Endodermal cell (in vitro differentiated cells): ENCODE measurements around the gene NRXN2. TPM values are rescaled to one million over a fixed set of nuclear protein-coding genes. Genes with fewer than 3 reads are reported as not detected.

Experiments used
- DNase-seq: peaks from one replicate; pipeline ENCODE4 v3.0.0-alpha.2; 2017
- H3K27ac ChIP-seq: 2 replicates; pipeline ENCODE4 v1.5.1; 2013; ENCODE audit warnings: mild to moderate bottlenecking, low read depth, low read length, moderate library complexity
- H3K27me3 ChIP-seq: 2 replicates; pipeline ENCODE4 v1.6.1; 2013; ENCODE audit warnings: mild to moderate bottlenecking, low read length, moderate library complexity; ENCODE audit not compliant: insufficient read depth, control insufficient read depth, poor library complexity, severe bottlenecking
- H3K36me3 ChIP-seq: 2 replicates; pipeline ENCODE4 v1.7.0; 2013; ENCODE audit warnings: mild to moderate bottlenecking, low read length, moderate library complexity; ENCODE audit not compliant: control insufficient read depth, insufficient read depth
- H3K4me1 ChIP-seq: one replicate; pipeline ENCODE4 v1.7.0; 2013; ENCODE audit warnings: low read length; ENCODE audit not compliant: control insufficient read depth, insufficient read depth
- H3K4me3 ChIP-seq: 2 replicates; pipeline ENCODE4 v1.5.1; 2013; ENCODE audit warnings: mild to moderate bottlenecking, low read length, moderate library complexity
- H3K9ac ChIP-seq: 2 replicates; pipeline ENCODE4 v1.6.1; 2013; ENCODE audit warnings: mild to moderate bottlenecking, low read length, moderate library complexity; ENCODE audit not compliant: poor library complexity, severe bottlenecking; ENCODE audit errors: extremely low read depth
- H3K9me3 ChIP-seq: 2 replicates; pipeline ENCODE4 v1.6.1; 2013; ENCODE audit warnings: mild to moderate bottlenecking, low read length, moderate library complexity; ENCODE audit not compliant: control insufficient read depth
- H3K27ac Mint-ChIP-seq: 2 replicates; pipeline ENCODE4 v1.8.0; 2020; ENCODE audit warnings: mixed read lengths
- H3K27me3 Mint-ChIP-seq: 2 replicates; pipeline ENCODE4 v1.8.0; 2021; ENCODE audit warnings: mild to moderate bottlenecking, mixed read lengths; ENCODE audit not compliant: insufficient read depth
- H3K36me3 Mint-ChIP-seq: 2 replicates; pipeline ENCODE4 v1.8.0; 2020; ENCODE audit warnings: low read depth, mixed read lengths
- H3K4me1 Mint-ChIP-seq: 2 replicates; pipeline ENCODE4 v1.8.0; 2020; ENCODE audit warnings: mixed read lengths
- H3K4me3 Mint-ChIP-seq: 2 replicates; pipeline ENCODE4 v1.8.0; 2020; ENCODE audit warnings: mild to moderate bottlenecking, moderate library complexity, mixed read lengths
- H3K9me3 Mint-ChIP-seq: 2 replicates; pipeline ENCODE4 v1.8.0; 2020; ENCODE audit warnings: mild to moderate bottlenecking, mixed read lengths
- CTCF ChIP-seq: fragments of 200-600 bp; sonication (generic); conservative IDR thresholded peaks from 2 replicates; pipeline ENCODE4 v1.5.0; 2021; ENCODE audit warnings: antibody characterized with exemption, mild to moderate bottlenecking
- WGBS, 2 experiments: methylation state at CpG; one replicate each; pipeline versions ENCODE4 v1.1.5 to v1.1.7; 2013; ENCODE audit warnings: missing lambda C conversion rate in 2 of 2, mixed read lengths in 1 of 2; ENCODE audit not compliant: insufficient coverage in 1 of 2, insufficient read length in 1 of 2; 5-methylcytosine and 5-hydroxymethylcytosine counted together
- total RNA-seq, 2 donors: library from RNA; stranded (reverse); fragmentation: NEBNext Ultra II Directional in 1 of 2; extraction: Animal tissue kit (Norgen Biotek cat#: 25700) in 1 of 2; gene quantifications; 2 replicates in 1 of 2; 3 replicates in 1 of 2; pipeline ENCODE4 v1.2.1, GENCODE V29; 2021

The NRXN2 gene
- total RNA-seq, 2 donors from 2014 or later = 1.00 to 1.5 TPM

GRCh38 chr11:64736654-64737053, 13.7 kb upstream of the NRXN2 start:
- Histone ChIP-seq H3K36me3 (no peaks in the 10 kb centered on the region), H3K4me3 (no peak overlapping the region), H3K27me3 (peaks cover 23% of the 10 kb centered on the region), H3K9me3 (no peaks in the 10 kb centered on the region), H3K27ac (no peak overlapping the region), H3K9ac (no peak overlapping the region), H3K4me1 (no peaks in the 10 kb centered on the region)
- no peak for DNase-seq
- 92 to 100% methylated on average over 3 to 12 of the region's 15 CpGs for WGBS, 2 experiments
- no peaks in the 10 kb centered on the region for H3K36me3 Mint-ChIP-seq
- TF ChIP-seq CTCF = no peak
- peaks cover 43% of the 10 kb centered on the region for H3K27me3 Mint-ChIP-seq
- no peak overlapping the region for H3K27ac Mint-ChIP-seq
- H3K9me3 Mint-ChIP-seq = no peaks in the 10 kb centered on the region
- H3K4me1 Mint-ChIP-seq = peaks cover 10% of the 10 kb centered on the region
- H3K4me3 Mint-ChIP-seq = no peak overlapping the region

GRCh38 chr11:64735725-64736259, 12.8 kb upstream of the NRXN2 start:
- Histone ChIP-seq H3K27me3 (peaks cover 15% of the 10 kb centered on the region), H3K9ac (no peak overlapping the region), H3K9me3 (no peaks in the 10 kb centered on the region), H3K27ac (no peak overlapping the region), H3K4me1 (no peaks in the 10 kb centered on the region), H3K36me3 (no peaks in the 10 kb centered on the region), H3K4me3 (no peak overlapping the region)
- no peaks in the 10 kb centered on the region for H3K36me3 Mint-ChIP-seq
- WGBS, 2 experiments = 90 to 93% methylated on average over 5 to 9 of the region's 9 CpGs
- H3K9me3 Mint-ChIP-seq = no peaks in the 10 kb centered on the region
- H3K27ac Mint-ChIP-seq = no peak overlapping the region
- TF ChIP-seq CTCF = no peak
- H3K4me3 Mint-ChIP-seq = no peak overlapping the region
- peaks cover 36% of the 10 kb centered on the region for H3K27me3 Mint-ChIP-seq
- peaks cover 6% of the 10 kb centered on the region for H3K4me1 Mint-ChIP-seq
- DNase-seq = no peak

GRCh38 chr11:64734811-64735724, 12.1 kb upstream of the NRXN2 start:
- H3K36me3 Mint-ChIP-seq = no peaks in the 10 kb centered on the region
- no peaks in the 10 kb centered on the region for H3K36me3 ChIP-seq
- peaks cover 35% of the 10 kb centered on the region for H3K27me3 Mint-ChIP-seq
- H3K4me3 ChIP-seq = no peak overlapping the region
- no peaks in the 10 kb centered on the region for H3K9me3 Mint-ChIP-seq
- H3K4me1 ChIP-seq = no peaks in the 10 kb centered on the region
- no peak for TF ChIP-seq CTCF
- no peak overlapping the region for H3K4me3 Mint-ChIP-seq
- no peak overlapping the region for H3K27ac ChIP-seq
- no peak for DNase-seq
- peaks cover 15% of the 10 kb centered on the region for H3K27me3 ChIP-seq
- no peak overlapping the region for H3K27ac Mint-ChIP-seq
- peaks cover 6% of the 10 kb centered on the region for H3K4me1 Mint-ChIP-seq
- 85 to 86% methylated on average over 12 to 23 of the region's 23 CpGs for WGBS, 2 experiments
- no peaks in the 10 kb centered on the region for H3K9me3 ChIP-seq
- no peak overlapping the region for H3K9ac ChIP-seq
